Calu3 (cell line): ENCODE data around the gene PDLIM1. TPM values are rescaled to one million over a fixed set of nuclear protein-coding genes. Genes with fewer than 3 reads are reported as not detected.

ENCODE experiments used
- BruUV-seq: library from RNA; stranded (reverse); fragments of 400-500 nt; replicated peaks from 2 replicates; lab custom pipeline; 2021; lab: Mats Ljungman, UMichigan
- CTCF ChIA-PET: fragments of 300-600 bp; sonication (Branson Sonifier 250); formaldehyde crosslinking; loops from one replicate; lab custom pipeline; 2022; ENCODE audit warnings: antibody characterized with exemption; lab: Charles Lee
- DNase-seq: peaks from one replicate; pipeline ENCODE4 v3.0.0; 2022
- H3K27ac Mint-ChIP-seq: one replicate; pipeline ENCODE4 v1.8.0; 2022; ENCODE audit warnings: mixed read lengths; ENCODE audit not compliant: unreplicated experiment
- H3K27me3 Mint-ChIP-seq: one replicate; pipeline ENCODE4 v1.8.0; 2022; ENCODE audit warnings: mixed read lengths; ENCODE audit not compliant: unreplicated experiment
- H3K36me3 Mint-ChIP-seq: one replicate; pipeline ENCODE4 v1.8.0; 2022; ENCODE audit warnings: mild to moderate bottlenecking, moderate library complexity, mixed read lengths; ENCODE audit not compliant: insufficient read depth, unreplicated experiment
- H3K4me1 Mint-ChIP-seq: one replicate; pipeline ENCODE4 v1.8.0; 2022; ENCODE audit warnings: mild to moderate bottlenecking, low read depth, mixed read lengths; ENCODE audit not compliant: unreplicated experiment
- H3K4me3 Mint-ChIP-seq: one replicate; pipeline ENCODE4 v1.8.0; 2022; ENCODE audit warnings: mild to moderate bottlenecking, low read depth, moderate library complexity, mixed read lengths; ENCODE audit not compliant: unreplicated experiment
- H3K9me3 Mint-ChIP-seq: one replicate; pipeline ENCODE4 v1.8.0; 2022; ENCODE audit warnings: low read depth, mixed read lengths; ENCODE audit not compliant: unreplicated experiment
- CTCF ChIP-seq: fragments of 200-600 bp; IDR thresholded peaks from one replicate; pipeline ENCODE4 v1.8.0; 2022; ENCODE audit warnings: antibody characterized with exemption; ENCODE audit not compliant: unreplicated experiment
- intact Hi-C: fragments of 100-400 bp; cut with micrococcal nuclease; formaldehyde crosslinking; loops from one replicate; pipeline ENCODE4 v1.10.0; 2022; ENCODE audit not compliant: unreplicated experiment
- total RNA-seq: library from RNA; stranded (reverse); gene quantifications from 2 replicates; pipeline ENCODE4 v1.2.3, GENCODE V29; 2022

Gene PDLIM1
- total RNA-seq, 1 experiment from 2014 or later = 49.7 TPM

GRCh38 chr10:95279042-95279820, 11.6 kb downstream of the PDLIM1 start:
- Mint-ChIP-seq H3K27ac (no peak overlapping the region), H3K27me3 (no peaks in the 10 kb centered on the region), H3K4me3 (no peak overlapping the region), H3K36me3 (no peaks in the 10 kb centered on the region), H3K9me3 (no peaks in the 10 kb centered on the region), H3K4me1 (peaks cover 19% of the 10 kb centered on the region)
- intact Hi-C loops = no loop called here
- CTCF ChIA-PET = interaction anchor here (0.6 to 1.0 kb wide), 3 partner anchors 9 to 478 kb away, joined by 3 to 7 read pairs (median 5); no protein-coding TSS in a partner anchor
- TF ChIP-seq CTCF = no peak
- no TSS peak for BruUV-seq
- no peak for DNase-seq

- no peak overlapping the region for H3K4me3 Mint-ChIP-seq
- no peak overlapping the region for H3K27ac Mint-ChIP-seq
- no peak for TF ChIP-seq CTCF
- no peaks in the 10 kb centered on the region for H3K36me3 Mint-ChIP-seq
- no peaks in the 10 kb centered on the region for H3K9me3 Mint-ChIP-seq
- H3K27me3 Mint-ChIP-seq = no peaks in the 10 kb centered on the region
- CTCF ChIA-PET = interaction anchor here (0.8 to 1.0 kb wide), 2 partner anchors 11 to 69 kb away, joined by 3 to 5 read pairs; no protein-coding TSS in a partner anchor
- intact Hi-C loops = no loop called here
- peaks cover 28% of the 10 kb centered on the region for H3K4me1 Mint-ChIP-seq
- no peak for DNase-seq
- no TSS peak for BruUV-seq
Observed at GRCh38 chr10:95278061-95278988, 12.5 kb downstream of the PDLIM1 start.

GRCh38 chr10:95277614-95278013, 13.2 kb downstream of the PDLIM1 start:
- Mint-ChIP-seq H3K4me3 (no peak overlapping the region), H3K4me1 (peaks cover 31% of the 10 kb centered on the region), H3K9me3 (no peaks in the 10 kb centered on the region), H3K27ac (no peak overlapping the region), H3K36me3 (no peaks in the 10 kb centered on the region), H3K27me3 (no peaks in the 10 kb centered on the region)
- CTCF ChIA-PET = no interaction called here
- no peak for TF ChIP-seq CTCF
- intact Hi-C loops = no loop called here
- no peak for DNase-seq
- no TSS peak for BruUV-seq

- no peaks in the 10 kb centered on the region for H3K9me3 Mint-ChIP-seq
- intact Hi-C loops = no loop called here
- CTCF ChIA-PET = no interaction called here
- no peak for DNase-seq
- H3K4me3 Mint-ChIP-seq = no peak overlapping the region
- BruUV-seq = no TSS peak
- no peaks in the 10 kb centered on the region for H3K36me3 Mint-ChIP-seq
- peaks cover 31% of the 10 kb centered on the region for H3K4me1 Mint-ChIP-seq
- no peaks in the 10 kb centered on the region for H3K27me3 Mint-ChIP-seq
- TF ChIP-seq CTCF = no peak
- H3K27ac Mint-ChIP-seq = no peak overlapping the region
Observed at GRCh38 chr10:95277201-95277570, 13.6 kb downstream of the PDLIM1 start.
